ENCODE measurements around the gene SLC2A3.
A peak's percentile ranks its signal among the peaks of the same experiment; 100 is the strongest.
"Not testable (repeated sequence)": the region's sequence is repeated elsewhere in the genome, so short reads cannot be mapped to it uniquely, and the experiment has no call there.

Gene SLC2A3

GRCh38 chr12:7961395-7962178, 25.6 kb upstream of the SLC2A3 start:
- H3K4me1 Mint-ChIP-seq, result peaks cover 48% of the 10 kb centered on the region

GRCh38 chr12:7959701-7960121, 23.7 kb upstream of the SLC2A3 start:
- DNase-seq (peak; percentile 52), ATAC-seq (peak; percentile 58)
- peak overlapping the region; percentile 93 for H3K27ac Mint-ChIP-seq
- no peaks in the 10 kb centered on the region for H3K36me3 Mint-ChIP-seq (ENCODE audit: low read depth)
- peak overlapping the region; percentile 93 for H3K4me3 Mint-ChIP-seq
- H3K27me3 Mint-ChIP-seq, result no peaks in the 10 kb centered on the region
- H3K9me3 Mint-ChIP-seq, result no peaks in the 10 kb centered on the region
- peaks cover 45% of the 10 kb centered on the region for H3K4me1 Mint-ChIP-seq

More at GRCh38 chr12:7961395-7962178, 25.6 kb upstream of the SLC2A3 start:
- peak overlapping the region; percentile 93 for H3K27ac Mint-ChIP-seq
- H3K27me3 Mint-ChIP-seq, result no peaks in the 10 kb centered on the region
- H3K9me3 Mint-ChIP-seq, result no peaks in the 10 kb centered on the region
- peak overlapping the region; percentile 93 for H3K4me3 Mint-ChIP-seq
- DNase-seq, result no peak
- ATAC-seq, result no peak
- H3K36me3 Mint-ChIP-seq (ENCODE audit: low read depth), result peaks cover under 1% of the 10 kb centered on the region

- no peaks in the 10 kb centered on the region for H3K9me3 Mint-ChIP-seq
- H3K4me1 Mint-ChIP-seq, result peaks cover 45% of the 10 kb centered on the region
- H3K27me3 Mint-ChIP-seq, result no peaks in the 10 kb centered on the region
- H3K36me3 Mint-ChIP-seq (ENCODE audit: low read depth), result no peaks in the 10 kb centered on the region
- ATAC-seq (peak; percentile 1), DNase-seq (no peak)
- H3K4me3 Mint-ChIP-seq, result peak overlapping the region; percentile 93
- peak overlapping the region; percentile 93 for H3K27ac Mint-ChIP-seq
Observed at GRCh38 chr12:7959278-7959677, 23.3 kb upstream of the SLC2A3 start.

- H3K9me3 Mint-ChIP-seq; DNase-seq; H3K36me3 Mint-ChIP-seq (ENCODE audit: low read depth); H3K4me3 Mint-ChIP-seq; ATAC-seq; H3K27me3 Mint-ChIP-seq; H3K27ac Mint-ChIP-seq: not testable (repeated sequence)
- H3K4me1 Mint-ChIP-seq, result peaks cover 20% of the 10 kb centered on the region
Observed at GRCh38 chr12:7954877-7955276, 18.9 kb upstream of the SLC2A3 start.

GRCh38 chr12:7954418-7954817, 18.4 kb upstream of the SLC2A3 start:
- H3K27ac Mint-ChIP-seq; H3K36me3 Mint-ChIP-seq (ENCODE audit: low read depth); DNase-seq; ATAC-seq; H3K27me3 Mint-ChIP-seq; H3K9me3 Mint-ChIP-seq; H3K4me3 Mint-ChIP-seq: not testable (repeated sequence)
- peaks cover 16% of the 10 kb centered on the region for H3K4me1 Mint-ChIP-seq

GRCh38 chr12:7953912-7954311, 17.9 kb upstream of the SLC2A3 start:
- peaks cover 12% of the 10 kb centered on the region for H3K4me1 Mint-ChIP-seq
- not testable (repeated sequence) for H3K27me3 Mint-ChIP-seq; H3K9me3 Mint-ChIP-seq; DNase-seq; H3K4me3 Mint-ChIP-seq; ATAC-seq; H3K36me3 Mint-ChIP-seq (ENCODE audit: low read depth); H3K27ac Mint-ChIP-seq

- Mint-ChIP-seq H3K4me3 (no peak overlapping the region), H3K27me3 (no peaks in the 10 kb centered on the region), H3K9me3 (no peaks in the 10 kb centered on the region), H3K27ac (no peak overlapping the region), H3K36me3 (ENCODE audit: low read depth) (no peaks in the 10 kb centered on the region), H3K4me1 (peaks cover 5% of the 10 kb centered on the region)
- ATAC-seq (no peak), DNase-seq (no peak)
Observed at GRCh38 chr12:7951671-7952070, 15.7 kb upstream of the SLC2A3 start.

- not testable (repeated sequence) for H3K36me3 Mint-ChIP-seq (ENCODE audit: low read depth); H3K27ac Mint-ChIP-seq; H3K9me3 Mint-ChIP-seq; ATAC-seq; H3K4me1 Mint-ChIP-seq; DNase-seq; H3K4me3 Mint-ChIP-seq; H3K27me3 Mint-ChIP-seq
Observed at GRCh38 chr12:7950230-7950943, 14.4 kb upstream of the SLC2A3 start.

- H3K9me3 Mint-ChIP-seq, result no peaks in the 10 kb centered on the region
- H3K4me3 Mint-ChIP-seq, result no peak overlapping the region
- H3K36me3 Mint-ChIP-seq (ENCODE audit: low read depth), result no peaks in the 10 kb centered on the region
- no peaks in the 10 kb centered on the region for H3K27me3 Mint-ChIP-seq
- peaks cover 5% of the 10 kb centered on the region for H3K4me1 Mint-ChIP-seq
- no peak for ATAC-seq
- no peak for DNase-seq
- H3K27ac Mint-ChIP-seq, result no peak overlapping the region
Observed at GRCh38 chr12:7948589-7949260, 12.7 kb upstream of the SLC2A3 start.

- H3K36me3 Mint-ChIP-seq (ENCODE audit: low read depth), result no peaks in the 10 kb centered on the region
- ATAC-seq (no peak), DNase-seq (no peak)
- H3K9me3 Mint-ChIP-seq, result no peaks in the 10 kb centered on the region
- H3K27me3 Mint-ChIP-seq, result no peaks in the 10 kb centered on the region
- no peak overlapping the region for H3K27ac Mint-ChIP-seq
- H3K4me3 Mint-ChIP-seq, result no peak overlapping the region
- H3K4me1 Mint-ChIP-seq, result peaks cover 5% of the 10 kb centered on the region
Observed at GRCh38 chr12:7947011-7947410, 11.0 kb upstream of the SLC2A3 start.

GRCh38 chr12:7944760-7945159, 8.8 kb upstream of the SLC2A3 start:
- not testable (repeated sequence) for H3K27me3 Mint-ChIP-seq; ATAC-seq; H3K9me3 Mint-ChIP-seq; H3K4me3 Mint-ChIP-seq; DNase-seq; H3K4me1 Mint-ChIP-seq; H3K36me3 Mint-ChIP-seq (ENCODE audit: low read depth); H3K27ac Mint-ChIP-seq

GRCh38 chr12:7940906-7941305, 4.9 kb upstream of the SLC2A3 start:
- Mint-ChIP-seq H3K27me3 (no peaks in the 10 kb centered on the region), H3K36me3 (ENCODE audit: low read depth) (no peaks in the 10 kb centered on the region), H3K4me1 (peaks cover 8% of the 10 kb centered on the region), H3K9me3 (no peaks in the 10 kb centered on the region), H3K27ac (no peak overlapping the region), H3K4me3 (no peak overlapping the region)
- DNase-seq (no peak), ATAC-seq (no peak)

GRCh38 chr12:7937833-7938506, 2.0 kb upstream of the SLC2A3 start:
- peaks cover 8% of the 10 kb centered on the region for H3K4me1 Mint-ChIP-seq
- DNase-seq (peak; percentile 36), ATAC-seq (no peak)
- H3K36me3 Mint-ChIP-seq (ENCODE audit: low read depth), result no peaks in the 10 kb centered on the region
- no peaks in the 10 kb centered on the region for H3K27me3 Mint-ChIP-seq
- no peaks in the 10 kb centered on the region for H3K9me3 Mint-ChIP-seq
- H3K4me3 Mint-ChIP-seq, result peak overlapping the region; percentile 5
- peak overlapping the region; percentile 33 for H3K27ac Mint-ChIP-seq

- H3K4me1 Mint-ChIP-seq, result peaks cover 25% of the 10 kb centered on the region
- H3K4me3 Mint-ChIP-seq, result no peak overlapping the region
- H3K27me3 Mint-ChIP-seq, result no peaks in the 10 kb centered on the region
- ATAC-seq (no peak), DNase-seq (peak; percentile 14)
- H3K9me3 Mint-ChIP-seq, result no peaks in the 10 kb centered on the region
- peaks cover 17% of the 10 kb centered on the region for H3K36me3 Mint-ChIP-seq (ENCODE audit: low read depth)
- H3K27ac Mint-ChIP-seq, result no peak overlapping the region
Observed at GRCh38 chr12:7934889-7935492, 996 bp downstream of the SLC2A3 start.
